Erythroblast (primary cell): ENCODE results near the gene SPSB4.

Source experiments
- GATA1 ChIP-seq: IDR thresholded peaks from 2 replicates; pipeline ENCODE4 v1.6.1; 2011; ENCODE audit warnings: low read depth, mild to moderate bottlenecking, control low read depth, low read length, moderate library complexity
- POLR2A ChIP-seq: IDR thresholded peaks from 2 replicates; pipeline ENCODE4 v1.6.1; 2011; ENCODE audit warnings: mild to moderate bottlenecking, low read length

DNA sequence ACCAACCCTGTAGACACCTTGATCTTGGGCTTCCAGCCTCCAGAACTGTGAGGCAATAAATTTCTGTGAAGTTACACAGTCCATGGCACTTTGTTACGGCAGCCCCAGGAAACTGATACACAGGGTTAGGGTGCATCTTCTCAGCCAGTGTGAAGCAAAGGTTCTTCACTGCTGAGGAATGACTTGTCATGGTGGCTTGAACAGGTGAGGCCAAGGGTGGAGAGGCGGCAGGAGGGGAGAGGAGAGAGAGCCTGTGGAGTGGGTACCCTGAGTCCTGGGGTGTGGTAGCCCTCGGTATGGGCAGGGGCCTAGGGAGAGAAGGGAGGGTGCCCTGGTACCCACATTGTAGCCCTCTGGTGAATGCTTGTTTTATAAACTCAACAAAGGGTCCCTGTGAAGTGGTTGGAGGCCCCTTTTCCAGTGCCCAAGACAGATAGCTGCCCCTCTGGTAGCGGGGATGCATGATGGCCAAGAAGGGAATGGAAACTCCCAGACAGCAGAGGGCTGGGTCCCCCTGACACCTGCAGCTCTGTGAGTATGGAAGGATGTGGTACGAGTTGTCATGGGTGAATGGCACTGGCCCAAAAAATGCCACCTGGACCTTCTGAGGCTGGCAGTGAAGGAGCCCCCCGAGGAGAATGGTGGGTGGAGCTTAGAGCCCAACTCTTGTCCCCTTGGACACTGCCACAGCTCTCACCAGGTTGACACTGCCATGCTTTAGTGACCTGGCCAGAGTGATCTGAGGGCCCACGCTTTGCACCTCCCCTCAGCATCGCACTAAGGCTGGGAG lies 49.6 kb downstream of the SPSB4 start:
- TF ChIP-seq POLR2A = no peak
- no peak for TF ChIP-seq GATA1
